ENCODE measurements around the gene TAX1BP3. TPM values are rescaled to one million over a fixed set of nuclear protein-coding genes. Genes with fewer than 3 reads are reported as not detected.

TAX1BP3 gene
- total and polyA plus RNA-seq, 11 donors: 122 to 291 (median 177) TPM

Other genes starting within 250 kb of the TAX1BP3 start
- gene OR1E2, start 234.7 kb downstream of the TAX1BP3 start, total RNA-seq: under 1 TPM in 1 of 9 donors, not detected in 8; 0.52 TPM
- not detected for gene OR1E2, start 234.7 kb downstream of the TAX1BP3 start, polyA plus RNA-seq
- gene SPATA22, start 196.8 kb downstream of the TAX1BP3 start, total RNA-seq: under 1 TPM in 5 of 9 donors, not detected in 4; 0.16 to 0.72 (median 0.44) TPM
- gene SPATA22, start 196.8 kb downstream of the TAX1BP3 start, polyA plus RNA-seq: under 1 TPM in 1 of 2 donors, not detected in 1; 0.23 TPM
- gene ASPA, start 192.6 kb downstream of the TAX1BP3 start, total RNA-seq: 1 to 10 TPM in 6 of 9 donors, under 1 TPM in 3; 0.44 to 2.4 (median 1.3) TPM
- under 1 TPM; 0.26 to 0.88 TPM for gene ASPA, start 192.6 kb downstream of the TAX1BP3 start, polyA plus RNA-seq
- gene TRPV3, start 110.8 kb downstream of the TAX1BP3 start, total RNA-seq: 1 to 10 TPM in 4 of 9 donors, under 1 TPM in 4, not detected in 1; 0.25 to 1.7 (median 0.97) TPM
- under 1 TPM; 0.32 to 0.65 TPM for gene TRPV3, start 110.8 kb downstream of the TAX1BP3 start, polyA plus RNA-seq
- 1 to 10 TPM; 2.0 to 4.5 (median 3.3) TPM for gene TRPV1, start 59.2 kb downstream of the TAX1BP3 start, total RNA-seq
- 1 to 10 TPM; 1.9 to 4.9 TPM for gene TRPV1, start 59.2 kb downstream of the TAX1BP3 start, polyA plus RNA-seq
- gene SHPK, start 32.3 kb downstream of the TAX1BP3 start, total RNA-seq: 1 to 10 TPM; 2.5 to 7.3 (median 3.6) TPM
- gene SHPK, start 32.3 kb downstream of the TAX1BP3 start, polyA plus RNA-seq: 1 to 10 TPM; 2.9 to 3.7 TPM
- 10 to 100 TPM in 3 of 9 donors, 1 to 10 TPM in 6; 6.2 to 19.0 (median 8.7) TPM for gene CTNS, start 31.8 kb downstream of the TAX1BP3 start, total RNA-seq
- 10 to 100 TPM in 1 of 2 donors, 1 to 10 TPM in 1; 6.8 to 10.9 TPM for gene CTNS, start 31.8 kb downstream of the TAX1BP3 start, polyA plus RNA-seq
- gene EMC6, start 234 bp upstream of the TAX1BP3 start, total RNA-seq: 10 to 100 TPM; 24.2 to 78.2 (median 51.9) TPM
- 100 to 1,000 TPM; 141 to 190 TPM for gene EMC6, start 234 bp upstream of the TAX1BP3 start, polyA plus RNA-seq
- 10 to 100 TPM in 6 of 9 donors, 1 to 10 TPM in 3; 5.4 to 66.4 (median 14.3) TPM for gene P2RX5, start 27.6 kb upstream of the TAX1BP3 start, total RNA-seq
- 100 to 1,000 TPM in 1 of 2 donors, 10 to 100 TPM in 1; 13.1 to 108 TPM for gene P2RX5, start 27.6 kb upstream of the TAX1BP3 start, polyA plus RNA-seq
- gene HASPIN, start 55.3 kb upstream of the TAX1BP3 start, total RNA-seq: 1 to 10 TPM in 1 of 9 donors, under 1 TPM in 8; 0.15 to 2.1 (median 0.32) TPM
- 1 to 10 TPM in 1 of 2 donors, not detected in 1; 1.1 TPM for gene HASPIN, start 55.3 kb upstream of the TAX1BP3 start, polyA plus RNA-seq
- gene ITGAE, start 132.6 kb upstream of the TAX1BP3 start, total RNA-seq: 10 to 100 TPM in 8 of 9 donors, 1 to 10 TPM in 1; 7.1 to 17.1 (median 15.3) TPM
- 10 to 100 TPM; 15.3 to 32.9 TPM for gene ITGAE, start 132.6 kb upstream of the TAX1BP3 start, polyA plus RNA-seq
- gene NCBP3, start 177.7 kb upstream of the TAX1BP3 start, total RNA-seq: 10 to 100 TPM; 10.6 to 26.4 (median 21.6) TPM
- 10 to 100 TPM; 10.4 to 20.2 TPM for gene NCBP3, start 177.7 kb upstream of the TAX1BP3 start, polyA plus RNA-seq
- 1 to 10 TPM; 2.0 to 6.8 (median 4.3) TPM for gene CAMKK1, start 224.5 kb upstream of the TAX1BP3 start, total RNA-seq
- gene CAMKK1, start 224.5 kb upstream of the TAX1BP3 start, polyA plus RNA-seq: 1 to 10 TPM; 2.0 to 4.2 TPM
- 1 to 10 TPM in 2 of 9 donors, under 1 TPM in 7; 0.22 to 5.5 (median 0.52) TPM for gene P2RX1, start 247.9 kb upstream of the TAX1BP3 start, total RNA-seq
- gene P2RX1, start 247.9 kb upstream of the TAX1BP3 start, polyA plus RNA-seq: 1 to 10 TPM in 1 of 2 donors, under 1 TPM in 1; 0.19 to 1.4 TPM

All from heart left ventricle (tissue), 11 donors.